ENCODE measurements around the gene SLC26A3.

Gene SLC26A3

GRCh38 chr7:107718456-107719193, 84.4 kb downstream of the SLC26A3 start:
- no peak overlapping the region for H3K4me3 ChIP-seq (ENCODE audit: low read depth, low read length)
- TF ChIP-seq CTCF (IDR thresholded peaks at IDR 0.05; ENCODE audit: insufficient read depth, low read depth, low read length, missing control alignments), result no peak
- DNase-seq (ENCODE audit: low read depth), result no peak

- TF ChIP-seq CTCF (IDR thresholded peaks at IDR 0.05; ENCODE audit: insufficient read depth, low read depth, low read length, missing control alignments), result no peak
- no peak for DNase-seq (ENCODE audit: low read depth)
- H3K4me3 ChIP-seq (ENCODE audit: low read depth, low read length), result no peak overlapping the region
These were observed 87.5 kb downstream of the SLC26A3 start for GRCh38 chr7:107715531-107715930.
